ENCODE measurements around the gene HYDIN.
A peak's percentile ranks its signal among the peaks of the same experiment; 100 is the strongest.

Gene HYDIN

DNA sequence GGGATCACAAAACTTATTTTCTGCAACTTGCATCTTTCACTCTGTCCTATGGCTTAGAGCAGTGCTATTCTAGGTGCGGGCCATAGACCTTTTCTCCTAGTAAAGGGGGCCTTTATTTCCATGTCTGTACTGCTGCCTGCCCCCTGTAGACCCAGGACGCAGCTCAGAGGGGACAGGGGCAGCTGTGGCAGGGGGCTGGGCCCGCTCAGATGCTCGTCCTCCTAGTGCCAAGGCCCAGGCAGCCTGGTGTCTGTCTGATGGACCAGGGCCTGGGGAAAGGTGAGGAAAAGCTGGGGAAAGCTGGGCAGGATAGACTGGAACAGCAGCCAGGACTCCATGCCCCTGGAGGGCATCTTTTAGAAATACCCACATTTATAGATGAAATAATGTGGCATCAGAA lies 455.1 kb downstream of the HYDIN start:
- no peak for DNase-seq (ENCODE audit: low spot score)
- Histone ChIP-seq H3K79me1 (ENCODE audit: low read depth, low read length) (no peaks in the 10 kb centered on the region), H4K91ac (ENCODE audit: low read depth, low read length, poor library complexity) (no peak overlapping the region)

DNA sequence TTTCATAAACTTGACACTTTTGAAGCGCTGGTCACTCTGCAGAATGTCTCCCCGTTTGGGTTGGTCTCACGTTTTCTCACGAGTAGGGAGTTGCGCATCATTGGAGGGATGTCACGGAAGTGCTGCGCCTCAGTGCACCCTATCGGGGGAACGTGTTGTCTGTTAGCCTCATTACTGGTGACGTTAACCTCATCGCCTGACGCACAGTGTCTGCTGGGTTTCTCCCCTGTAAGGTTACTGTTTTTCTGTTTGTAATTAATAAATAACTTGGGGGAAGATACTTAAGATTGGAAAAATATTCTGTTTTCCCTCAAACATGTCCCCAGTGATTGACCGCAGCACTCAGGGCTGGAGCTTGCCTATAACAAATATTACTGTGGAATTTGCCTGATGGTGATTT lies 456.3 kb downstream of the HYDIN start:
- Histone ChIP-seq H3K27ac (replicated peaks; ENCODE audit: low read length) (no peak overlapping the region), H2AK5ac (ENCODE audit: low read depth, low read length) (no peak overlapping the region), H2BK12ac (ENCODE audit: low read length) (no peak overlapping the region), H3K4me1 (ENCODE audit: control insufficient read depth in 2 of 2, insufficient read depth in 1 of 2, low read depth in 1 of 2, low read length in 2 of 2) (peaks cover 0 to under 1% of the 10 kb centered on the region in 2 donors), H4K91ac (ENCODE audit: low read depth, low read length, poor library complexity) (no peak overlapping the region), H3K14ac (ENCODE audit: low read length) (no peak overlapping the region), H2AFZ (ENCODE audit: low read length) (no peak overlapping the region), H2BK5ac (ENCODE audit: low read length) (no peak overlapping the region), H2BK120ac (ENCODE audit: low read depth, low read length) (no peak overlapping the region), H3K18ac (ENCODE audit: low read length) (no peak overlapping the region), H2BK15ac (ENCODE audit: low read length) (no peak overlapping the region), H3K9ac (ENCODE audit: low read depth, low read length, poor library complexity) (no peak overlapping the region), H3K9me3 (replicated peaks in 1 of 2; ENCODE audit: control insufficient read depth in 2 of 2, insufficient read depth in 1 of 2, low read depth in 1 of 2, low read length in 2 of 2) (no peaks in the 10 kb centered on the region), H3K36me3 (replicated peaks in 1 of 2; ENCODE audit: control insufficient read depth in 2 of 2, insufficient read depth in 2 of 2, low read length in 2 of 2) (peaks cover 16 to 61% of the 10 kb centered on the region in 2 donors), H3K4me2 (ENCODE audit: insufficient read depth, low read length, poor library complexity, severe bottlenecking) (no peak overlapping the region), H3K79me1 (ENCODE audit: low read depth, low read length) (no peaks in the 10 kb centered on the region), H3K23ac (ENCODE audit: low read depth, low read length, poor library complexity) (no peak overlapping the region), H3K4me3 (ENCODE audit: low read length in 2 of 2) (no peak overlapping the region), H3K4ac (ENCODE audit: low read length) (no peak overlapping the region), H3K27me3 (ENCODE audit: control insufficient read depth in 3 of 3, insufficient read depth in 3 of 3, low read depth in 1 of 3, low read length in 3 of 3) (no peaks in the 10 kb centered on the region), H4K8ac (ENCODE audit: low read depth, low read length) (no peak overlapping the region)
- no CpG with 5 or more reads among the region's 13 CpGs for WGBS, 2 donors (ENCODE audit: extremely low coverage in 2 of 2, insufficient read length in 2 of 2, insufficient replicate concordance in 1 of 2)
- no peak for DNase-seq (ENCODE audit: low spot score)

More for the DNA sequence above, 455.1 kb downstream of the HYDIN start:
- no peak overlapping the region for H4K8ac ChIP-seq (ENCODE audit: low read depth, low read length)
- H3K4me3 ChIP-seq (ENCODE audit: low read length in 2 of 2): no peak overlapping the region
- H3K9ac ChIP-seq (ENCODE audit: low read depth, low read length, poor library complexity): no peak overlapping the region
- H3K4me1 ChIP-seq (ENCODE audit: control insufficient read depth in 2 of 2, insufficient read depth in 1 of 2, low read depth in 1 of 2, low read length in 2 of 2): peaks cover 0 to 3% of the 10 kb centered on the region in 2 donors
- no peak overlapping the region for H2BK5ac ChIP-seq (ENCODE audit: low read length)
- no peak overlapping the region for H3K18ac ChIP-seq (ENCODE audit: low read length)
- peak overlapping the region; percentile 68 for H3K23ac ChIP-seq (ENCODE audit: low read depth, low read length, poor library complexity)
- no peak overlapping the region for H3K4me2 ChIP-seq (ENCODE audit: insufficient read depth, low read length, poor library complexity, severe bottlenecking)
- no peak overlapping the region for H3K27ac ChIP-seq (replicated peaks; ENCODE audit: low read length)
- WGBS, 2 donors (ENCODE audit: extremely low coverage in 2 of 2, insufficient read length in 2 of 2, insufficient replicate concordance in 1 of 2): no CpG with 5 or more reads among the region's 4 CpGs
- no peak overlapping the region for H2AK5ac ChIP-seq (ENCODE audit: low read depth, low read length)
- H3K4ac ChIP-seq (ENCODE audit: low read length): no peak overlapping the region
- no peak overlapping the region for H2BK12ac ChIP-seq (ENCODE audit: low read length)
- no peaks in the 10 kb centered on the region for H3K27me3 ChIP-seq (ENCODE audit: control insufficient read depth in 3 of 3, insufficient read depth in 3 of 3, low read depth in 1 of 3, low read length in 3 of 3)
- no peaks in the 10 kb centered on the region for H3K9me3 ChIP-seq (replicated peaks in 1 of 2; ENCODE audit: control insufficient read depth in 2 of 2, insufficient read depth in 1 of 2, low read depth in 1 of 2, low read length in 2 of 2)
- H2BK120ac ChIP-seq (ENCODE audit: low read depth, low read length): no peak overlapping the region
- peaks cover 15 to 60% of the 10 kb centered on the region in 2 donors for H3K36me3 ChIP-seq (replicated peaks in 1 of 2; ENCODE audit: control insufficient read depth in 2 of 2, insufficient read depth in 2 of 2, low read length in 2 of 2)
- no peak overlapping the region for H2AFZ ChIP-seq (ENCODE audit: low read length)
- H2BK15ac ChIP-seq (ENCODE audit: low read length): no peak overlapping the region
- H3K14ac ChIP-seq (ENCODE audit: low read length): no peak overlapping the region

DNA sequence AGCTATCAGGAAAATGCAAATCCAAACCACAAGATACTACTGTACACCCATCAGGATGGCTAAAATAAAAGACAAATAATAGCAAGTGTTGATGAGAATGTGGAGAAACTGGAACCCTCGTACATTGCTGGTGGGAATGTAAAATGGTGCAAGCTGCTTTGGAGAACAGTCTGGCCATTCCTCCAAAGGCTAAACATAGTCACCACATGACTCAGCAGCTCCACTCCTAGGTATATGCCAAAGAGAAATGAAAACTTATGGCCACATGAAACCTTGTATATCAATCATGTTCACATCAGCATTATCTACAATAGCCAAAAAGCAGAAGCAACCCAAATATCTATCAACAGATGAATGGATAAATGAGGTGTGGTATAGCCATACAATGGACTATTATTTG lies 458.0 kb downstream of the HYDIN start:
- Histone ChIP-seq H3K9me3 (replicated peaks in 1 of 2; ENCODE audit: control insufficient read depth in 2 of 2, insufficient read depth in 1 of 2, low read depth in 1 of 2, low read length in 2 of 2) (no peaks in the 10 kb centered on the region), H2AK5ac (ENCODE audit: low read depth, low read length) (no peak overlapping the region), H3K27ac (replicated peaks; ENCODE audit: low read length) (no peak overlapping the region), H3K79me1 (ENCODE audit: low read depth, low read length) (no peaks in the 10 kb centered on the region), H3K4me1 (ENCODE audit: control insufficient read depth in 2 of 2, insufficient read depth in 1 of 2, low read depth in 1 of 2, low read length in 2 of 2) (no peaks in the 10 kb centered on the region), H2BK12ac (ENCODE audit: low read length) (no peak overlapping the region), H4K8ac (ENCODE audit: low read depth, low read length) (no peak overlapping the region), H2BK5ac (ENCODE audit: low read length) (no peak overlapping the region), H3K23ac (ENCODE audit: low read depth, low read length, poor library complexity) (no peak overlapping the region), H4K91ac (ENCODE audit: low read depth, low read length, poor library complexity) (no peak overlapping the region), H3K4ac (ENCODE audit: low read length) (no peak overlapping the region), H3K18ac (ENCODE audit: low read length) (no peak overlapping the region), H2AFZ (ENCODE audit: low read length) (no peak overlapping the region), H3K4me3 (ENCODE audit: low read length in 2 of 2) (no peak overlapping the region), H2BK120ac (ENCODE audit: low read depth, low read length) (no peak overlapping the region), H2BK15ac (ENCODE audit: low read length) (no peak overlapping the region), H3K36me3 (replicated peaks in 1 of 2; ENCODE audit: control insufficient read depth in 2 of 2, insufficient read depth in 2 of 2, low read length in 2 of 2) (peaks cover 14 to 61% of the 10 kb centered on the region in 2 donors), H3K14ac (ENCODE audit: low read length) (no peak overlapping the region), H3K27me3 (ENCODE audit: control insufficient read depth in 3 of 3, insufficient read depth in 3 of 3, low read depth in 1 of 3, low read length in 3 of 3) (no peaks in the 10 kb centered on the region), H3K4me2 (ENCODE audit: insufficient read depth, low read length, poor library complexity, severe bottlenecking) (no peak overlapping the region), H3K9ac (ENCODE audit: low read depth, low read length, poor library complexity) (no peak overlapping the region)
- no peak for DNase-seq (ENCODE audit: low spot score)
- WGBS, 2 donors (ENCODE audit: extremely low coverage in 2 of 2, insufficient read length in 2 of 2, insufficient replicate concordance in 1 of 2): no CpG with 5 or more reads among the region's 1 CpG

DNA sequence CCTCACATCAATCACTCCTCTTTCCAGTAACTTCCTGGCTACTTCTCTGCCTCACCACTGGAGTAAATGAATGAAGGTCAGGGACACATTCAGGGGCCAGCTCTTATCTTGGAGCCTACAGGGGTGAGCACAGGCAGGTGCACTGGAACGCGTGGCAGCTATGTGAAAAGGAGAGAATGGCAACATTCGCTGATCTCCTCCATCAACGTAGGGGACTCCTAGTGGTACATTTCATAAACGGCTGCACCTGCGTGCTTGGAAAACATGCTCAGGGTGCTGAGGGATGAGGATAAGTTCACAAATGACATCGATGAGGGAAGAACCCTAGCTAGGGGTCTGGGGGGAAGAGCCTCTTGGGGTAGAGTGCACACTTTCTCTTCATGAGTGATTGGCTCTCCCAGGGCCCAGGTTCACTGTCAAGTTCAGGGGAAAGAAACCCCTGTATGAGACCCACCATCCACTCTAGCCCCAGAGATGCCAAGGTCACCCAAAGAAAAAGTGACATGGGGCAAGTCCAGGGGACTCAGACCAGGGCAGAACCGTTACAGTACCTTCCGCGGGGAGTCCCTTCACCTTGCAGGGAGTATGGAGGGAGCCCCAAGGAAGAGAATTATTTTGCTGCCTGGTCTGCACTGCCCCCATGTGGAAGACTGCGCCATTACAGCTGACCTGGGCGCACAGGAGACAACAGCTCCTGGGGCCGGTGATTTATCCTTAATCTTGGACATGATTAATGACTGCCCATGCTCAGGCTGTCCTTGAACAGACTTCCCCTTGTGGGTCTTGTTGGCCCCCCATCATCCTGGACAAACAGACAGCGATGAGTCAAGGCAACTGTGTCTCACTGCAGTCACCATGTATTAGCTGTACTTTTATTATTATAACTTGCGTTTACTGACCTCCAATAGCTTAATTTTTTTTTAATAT lies 459.6 kb downstream of the HYDIN start:
- WGBS, 2 donors (ENCODE audit: extremely low coverage in 2 of 2, insufficient read length in 2 of 2, insufficient replicate concordance in 1 of 2): no CpG with 5 or more reads among the region's 15 CpGs
- Histone ChIP-seq H3K9me3 (replicated peaks in 1 of 2; ENCODE audit: control insufficient read depth in 2 of 2, insufficient read depth in 1 of 2, low read depth in 1 of 2, low read length in 2 of 2) (no peaks in the 10 kb centered on the region), H3K27ac (replicated peaks; ENCODE audit: low read length) (no peak overlapping the region), H4K8ac (ENCODE audit: low read depth, low read length) (no peak overlapping the region), H2BK15ac (ENCODE audit: low read length) (no peak overlapping the region), H4K91ac (ENCODE audit: low read depth, low read length, poor library complexity) (no peak overlapping the region), H3K4me3 (ENCODE audit: low read length in 2 of 2) (no peak overlapping the region), H2AK5ac (ENCODE audit: low read depth, low read length) (no peak overlapping the region), H2BK120ac (ENCODE audit: low read depth, low read length) (no peak overlapping the region), H3K4me1 (ENCODE audit: control insufficient read depth in 2 of 2, insufficient read depth in 1 of 2, low read depth in 1 of 2, low read length in 2 of 2) (no peaks in the 10 kb centered on the region), H3K9ac (ENCODE audit: low read depth, low read length, poor library complexity) (no peak overlapping the region), H2BK5ac (ENCODE audit: low read length) (no peak overlapping the region), H3K79me1 (ENCODE audit: low read depth, low read length) (no peaks in the 10 kb centered on the region), H3K36me3 (replicated peaks in 1 of 2; ENCODE audit: control insufficient read depth in 2 of 2, insufficient read depth in 2 of 2, low read length in 2 of 2) (peaks cover 19 to 62% of the 10 kb centered on the region in 2 donors), H3K27me3 (ENCODE audit: control insufficient read depth in 3 of 3, insufficient read depth in 3 of 3, low read depth in 1 of 3, low read length in 3 of 3) (no peaks in the 10 kb centered on the region), H3K23ac (ENCODE audit: low read depth, low read length, poor library complexity) (no peak overlapping the region), H2BK12ac (ENCODE audit: low read length) (no peak overlapping the region), H3K18ac (ENCODE audit: low read length) (no peak overlapping the region), H3K14ac (ENCODE audit: low read length) (no peak overlapping the region), H3K4me2 (ENCODE audit: insufficient read depth, low read length, poor library complexity, severe bottlenecking) (no peak overlapping the region), H2AFZ (ENCODE audit: low read length) (no peak overlapping the region), H3K4ac (ENCODE audit: low read length) (no peak overlapping the region)
- peak; percentile 61 for DNase-seq (ENCODE audit: low spot score)
